Endodermal cell (in vitro differentiated cells): ENCODE measurements around the gene EEF1A2. TPM values are rescaled to one million over a fixed set of nuclear protein-coding genes. Genes with fewer than 3 reads are reported as not detected.

ENCODE experiments used
- DNase-seq: peaks from one replicate; pipeline ENCODE4 v3.0.0-alpha.2; 2017
- H3K27ac ChIP-seq: 2 replicates; pipeline ENCODE4 v1.5.1; 2013; ENCODE audit warnings: mild to moderate bottlenecking, low read depth, low read length, moderate library complexity
- H3K27me3 ChIP-seq: 2 replicates; pipeline ENCODE4 v1.6.1; 2013; ENCODE audit warnings: mild to moderate bottlenecking, low read length, moderate library complexity; ENCODE audit not compliant: insufficient read depth, control insufficient read depth, poor library complexity, severe bottlenecking
- H3K36me3 ChIP-seq: 2 replicates; pipeline ENCODE4 v1.7.0; 2013; ENCODE audit warnings: mild to moderate bottlenecking, low read length, moderate library complexity; ENCODE audit not compliant: control insufficient read depth, insufficient read depth
- H3K4me1 ChIP-seq: one replicate; pipeline ENCODE4 v1.7.0; 2013; ENCODE audit warnings: low read length; ENCODE audit not compliant: control insufficient read depth, insufficient read depth
- H3K4me3 ChIP-seq: 2 replicates; pipeline ENCODE4 v1.5.1; 2013; ENCODE audit warnings: mild to moderate bottlenecking, low read length, moderate library complexity
- H3K9ac ChIP-seq: 2 replicates; pipeline ENCODE4 v1.6.1; 2013; ENCODE audit warnings: mild to moderate bottlenecking, low read length, moderate library complexity; ENCODE audit not compliant: poor library complexity, severe bottlenecking; ENCODE audit errors: extremely low read depth
- H3K9me3 ChIP-seq: 2 replicates; pipeline ENCODE4 v1.6.1; 2013; ENCODE audit warnings: mild to moderate bottlenecking, low read length, moderate library complexity; ENCODE audit not compliant: control insufficient read depth
- H3K27ac Mint-ChIP-seq: 2 replicates; pipeline ENCODE4 v1.8.0; 2020; ENCODE audit warnings: mixed read lengths
- H3K27me3 Mint-ChIP-seq: 2 replicates; pipeline ENCODE4 v1.8.0; 2021; ENCODE audit warnings: mild to moderate bottlenecking, mixed read lengths; ENCODE audit not compliant: insufficient read depth
- H3K36me3 Mint-ChIP-seq: 2 replicates; pipeline ENCODE4 v1.8.0; 2020; ENCODE audit warnings: low read depth, mixed read lengths
- H3K4me1 Mint-ChIP-seq: 2 replicates; pipeline ENCODE4 v1.8.0; 2020; ENCODE audit warnings: mixed read lengths
- H3K4me3 Mint-ChIP-seq: 2 replicates; pipeline ENCODE4 v1.8.0; 2020; ENCODE audit warnings: mild to moderate bottlenecking, moderate library complexity, mixed read lengths
- H3K9me3 Mint-ChIP-seq: 2 replicates; pipeline ENCODE4 v1.8.0; 2020; ENCODE audit warnings: mild to moderate bottlenecking, mixed read lengths
- CTCF ChIP-seq: fragments of 200-600 bp; sonication (generic); conservative IDR thresholded peaks from 2 replicates; pipeline ENCODE4 v1.5.0; 2021; ENCODE audit warnings: antibody characterized with exemption, mild to moderate bottlenecking
- WGBS, 2 experiments: methylation state at CpG; one replicate each; pipeline versions ENCODE4 v1.1.5 to v1.1.7; 2013; ENCODE audit warnings: missing lambda C conversion rate in 2 of 2, mixed read lengths in 1 of 2; ENCODE audit not compliant: insufficient coverage in 1 of 2, insufficient read length in 1 of 2; 5-methylcytosine and 5-hydroxymethylcytosine counted together
- total RNA-seq, 2 donors: library from RNA; stranded (reverse); fragmentation: NEBNext Ultra II Directional in 1 of 2; extraction: Animal tissue kit (Norgen Biotek cat#: 25700) in 1 of 2; gene quantifications; 2 replicates in 1 of 2; 3 replicates in 1 of 2; pipeline ENCODE4 v1.2.1, GENCODE V29; 2021

Gene EEF1A2
- total RNA-seq, 2 donors from 2014 or later, result 12.1 to 22.6 TPM

GRCh38 chr20:63507083-63507743, 8.3 kb upstream of the EEF1A2 start:
- H3K4me1 Mint-ChIP-seq, result no peaks in the 10 kb centered on the region
- Histone ChIP-seq H3K27ac (no peak overlapping the region), H3K4me1 (no peaks in the 10 kb centered on the region), H3K9ac (no peak overlapping the region), H3K36me3 (no peaks in the 10 kb centered on the region), H3K4me3 (no peak overlapping the region), H3K27me3 (no peaks in the 10 kb centered on the region), H3K9me3 (peaks cover 7% of the 10 kb centered on the region)
- peak; percentile 1 for DNase-seq
- no peak for TF ChIP-seq CTCF
- no peak overlapping the region for H3K27ac Mint-ChIP-seq
- no peak overlapping the region for H3K4me3 Mint-ChIP-seq
- H3K9me3 Mint-ChIP-seq, result peaks cover 7% of the 10 kb centered on the region
- H3K27me3 Mint-ChIP-seq, result peaks cover 27% of the 10 kb centered on the region
- H3K36me3 Mint-ChIP-seq, result no peaks in the 10 kb centered on the region
- 89 to 99% methylated on average over 18 to 30 of the region's 30 CpGs for WGBS, 2 experiments

DNA sequence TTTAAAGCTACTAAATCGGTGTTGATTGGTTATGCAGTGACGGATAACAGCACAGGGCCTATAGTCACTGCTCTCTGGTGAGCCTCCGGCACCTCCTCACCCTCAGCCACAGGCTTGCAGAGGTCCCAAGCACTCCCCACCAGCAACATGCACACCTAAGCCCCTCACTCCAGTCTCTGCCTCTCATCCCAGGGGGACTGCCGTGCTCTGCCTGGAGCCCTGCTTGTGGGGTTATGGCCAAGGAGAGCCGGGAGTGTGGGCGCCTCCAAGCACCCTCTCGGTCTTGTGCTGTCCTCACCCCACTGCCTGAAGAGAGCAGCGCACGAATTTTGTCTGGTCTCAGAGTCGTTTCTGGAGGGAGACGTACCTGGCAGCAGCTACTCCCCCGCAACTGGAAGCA, 6.8 kb upstream of the EEF1A2 start:
- H3K36me3 Mint-ChIP-seq, result no peaks in the 10 kb centered on the region
- no peaks in the 10 kb centered on the region for H3K4me1 Mint-ChIP-seq
- H3K9ac ChIP-seq, result no peak overlapping the region
- no peaks in the 10 kb centered on the region for H3K27me3 ChIP-seq
- H3K4me1 ChIP-seq, result no peaks in the 10 kb centered on the region
- no peak for TF ChIP-seq CTCF
- no peak overlapping the region for H3K4me3 ChIP-seq
- no peaks in the 10 kb centered on the region for H3K36me3 ChIP-seq
- no peak overlapping the region for H3K27ac ChIP-seq
- H3K9me3 ChIP-seq, result peaks cover 7% of the 10 kb centered on the region
- no peak overlapping the region for H3K4me3 Mint-ChIP-seq
- H3K27ac Mint-ChIP-seq, result no peak overlapping the region
- peaks cover 24% of the 10 kb centered on the region for H3K27me3 Mint-ChIP-seq
- H3K9me3 Mint-ChIP-seq, result peaks cover 7% of the 10 kb centered on the region
- no peak for DNase-seq
- WGBS, 2 experiments, result 90 to 92% methylated on average over 6 to 11 of the region's 12 CpGs

GRCh38 chr20:63505281-63505680, 6.4 kb upstream of the EEF1A2 start:
- no peak overlapping the region for H3K27ac Mint-ChIP-seq
- no peak overlapping the region for H3K4me3 Mint-ChIP-seq
- peaks cover 7% of the 10 kb centered on the region for H3K9me3 Mint-ChIP-seq

More at GRCh38 chr20:63505281-63505680, 6.4 kb upstream of the EEF1A2 start:
- H3K27ac ChIP-seq, result no peak overlapping the region
- H3K27me3 ChIP-seq, result peaks cover under 1% of the 10 kb centered on the region
- Mint-ChIP-seq H3K4me1 (no peaks in the 10 kb centered on the region), H3K36me3 (no peaks in the 10 kb centered on the region), H3K27me3 (peaks cover 26% of the 10 kb centered on the region)
- no peak overlapping the region for H3K4me3 ChIP-seq
- H3K9ac ChIP-seq, result no peak overlapping the region
- H3K9me3 ChIP-seq, result peaks cover 7% of the 10 kb centered on the region
- 91 to 92% methylated on average over 7 to 8 of the region's 8 CpGs for WGBS, 2 experiments
- H3K4me1 ChIP-seq, result no peaks in the 10 kb centered on the region
- TF ChIP-seq CTCF, result no peak
- peak; percentile 14 for DNase-seq
- H3K36me3 ChIP-seq, result no peaks in the 10 kb centered on the region
